ENCODE data around the gene ZSWIM9.
A peak's percentile ranks its signal among the peaks of the same experiment; 100 is the strongest.

The ZSWIM9 gene

DNA sequence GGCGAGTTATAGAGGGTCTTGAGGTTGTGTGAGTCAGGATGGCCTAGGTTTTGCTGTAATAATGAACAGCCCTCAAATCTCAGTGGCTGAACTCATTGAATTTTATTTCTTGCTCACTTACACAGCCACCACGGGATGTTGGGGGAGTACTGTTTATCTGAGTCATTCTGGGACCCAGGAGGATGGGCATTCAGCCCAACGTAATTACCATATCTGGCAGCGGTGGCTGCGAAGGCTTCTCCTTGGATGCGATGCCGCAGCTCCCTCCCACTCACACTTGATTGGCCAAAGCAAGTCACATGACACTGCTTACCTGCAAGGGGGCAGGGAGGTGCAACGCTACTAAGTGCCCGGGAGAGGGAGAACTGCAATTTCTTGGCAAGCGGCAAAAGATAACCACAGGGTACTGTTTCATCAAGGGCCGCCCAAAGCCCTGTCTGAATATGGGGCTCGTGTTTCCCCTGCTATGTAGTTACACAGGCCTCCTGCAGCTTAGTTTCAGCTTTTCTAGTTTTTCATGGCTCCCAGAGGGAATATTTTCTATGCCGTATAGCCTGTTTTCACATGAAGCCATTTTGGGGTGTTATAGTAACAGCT lies 19.9 kb downstream of the ZSWIM9 start:
- TF ChIP-seq FOXP2 (optimal IDR thresholded peaks at IDR 0.05; ENCODE audit: borderline replicate concordance, extremely low read depth, extremely low read length, insufficient read depth) (peak; percentile 85), TAF1 (IDR thresholded peaks at IDR 0.05; ENCODE audit: borderline replicate concordance, insufficient read depth, low read length) (no peak), SIN3A (IDR thresholded peaks at IDR 0.05; ENCODE audit: borderline replicate concordance, insufficient read depth, low read length) (no peak), POLR2AphosphoS5 (IDR thresholded peaks at IDR 0.05; ENCODE audit: low read depth, low read length) (no peak)
- TF ChIP-seq, protein P1, sequence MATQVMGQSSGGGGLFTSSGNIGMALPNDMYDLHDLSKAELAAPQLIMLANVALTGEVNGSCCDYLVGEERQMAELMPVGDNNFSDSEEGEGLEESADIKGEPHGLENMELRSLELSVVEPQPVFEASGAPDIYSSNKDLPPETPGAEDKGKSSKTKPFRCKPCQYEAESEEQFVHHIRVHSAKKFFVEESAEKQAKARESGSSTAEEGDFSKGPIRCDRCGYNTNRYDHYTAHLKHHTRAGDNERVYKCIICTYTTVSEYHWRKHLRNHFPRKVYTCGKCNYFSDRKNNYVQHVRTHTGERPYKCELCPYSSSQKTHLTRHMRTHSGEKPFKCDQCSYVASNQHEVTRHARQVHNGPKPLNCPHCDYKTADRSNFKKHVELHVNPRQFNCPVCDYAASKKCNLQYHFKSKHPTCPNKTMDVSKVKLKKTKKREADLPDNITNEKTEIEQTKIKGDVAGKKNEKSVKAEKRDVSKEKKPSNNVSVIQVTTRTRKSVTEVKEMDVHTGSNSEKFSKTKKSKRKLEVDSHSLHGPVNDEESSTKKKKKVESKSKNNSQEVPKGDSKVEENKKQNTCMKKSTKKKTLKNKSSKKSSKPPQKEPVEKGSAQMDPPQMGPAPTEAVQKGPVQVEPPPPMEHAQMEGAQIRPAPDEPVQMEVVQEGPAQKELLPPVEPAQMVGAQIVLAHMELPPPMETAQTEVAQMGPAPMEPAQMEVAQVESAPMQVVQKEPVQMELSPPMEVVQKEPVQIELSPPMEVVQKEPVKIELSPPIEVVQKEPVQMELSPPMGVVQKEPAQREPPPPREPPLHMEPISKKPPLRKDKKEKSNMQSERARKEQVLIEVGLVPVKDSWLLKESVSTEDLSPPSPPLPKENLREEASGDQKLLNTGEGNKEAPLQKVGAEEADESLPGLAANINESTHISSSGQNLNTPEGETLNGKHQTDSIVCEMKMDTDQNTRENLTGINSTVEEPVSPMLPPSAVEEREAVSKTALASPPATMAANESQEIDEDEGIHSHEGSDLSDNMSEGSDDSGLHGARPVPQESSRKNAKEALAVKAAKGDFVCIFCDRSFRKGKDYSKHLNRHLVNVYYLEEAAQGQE (IDR thresholded peaks at IDR 0.05; ENCODE audit: insufficient read depth in 1 of 2, low read depth in 2 of 2, low read length in 2 of 2): no peak

DNA sequence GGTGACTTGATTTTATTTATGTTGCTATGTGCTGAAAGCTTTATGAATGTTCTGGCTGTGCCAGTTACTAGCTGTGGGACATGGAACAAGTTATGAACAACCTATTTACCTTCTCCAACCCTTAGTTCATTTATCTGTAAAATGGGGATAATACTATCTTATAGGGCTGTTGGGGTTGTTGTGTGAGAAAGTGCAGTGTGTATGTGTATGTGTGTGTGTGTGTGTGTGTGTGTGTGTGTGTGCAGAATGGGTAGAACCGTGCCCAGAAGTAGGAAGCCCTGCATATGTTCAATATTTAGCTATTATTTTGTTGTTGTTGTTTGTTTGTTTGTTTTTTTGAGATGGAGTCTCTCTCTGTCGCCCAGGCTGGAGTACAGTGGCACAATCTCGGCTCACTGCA lies 20.4 kb downstream of the ZSWIM9 start:
- TF ChIP-seq, protein P1 (IDR thresholded peaks at IDR 0.05; ENCODE audit: insufficient read depth in 1 of 2, low read depth in 2 of 2, low read length in 2 of 2): no peak
- TF ChIP-seq FOXP2 (optimal IDR thresholded peaks at IDR 0.05; ENCODE audit: borderline replicate concordance, extremely low read depth, extremely low read length, insufficient read depth): no peak
- TF ChIP-seq SIN3A (IDR thresholded peaks at IDR 0.05; ENCODE audit: borderline replicate concordance, insufficient read depth, low read length): no peak
- no peak for TF ChIP-seq TAF1 (IDR thresholded peaks at IDR 0.05; ENCODE audit: borderline replicate concordance, insufficient read depth, low read length)
- no peak for TF ChIP-seq POLR2AphosphoS5 (IDR thresholded peaks at IDR 0.05; ENCODE audit: low read depth, low read length)

DNA sequence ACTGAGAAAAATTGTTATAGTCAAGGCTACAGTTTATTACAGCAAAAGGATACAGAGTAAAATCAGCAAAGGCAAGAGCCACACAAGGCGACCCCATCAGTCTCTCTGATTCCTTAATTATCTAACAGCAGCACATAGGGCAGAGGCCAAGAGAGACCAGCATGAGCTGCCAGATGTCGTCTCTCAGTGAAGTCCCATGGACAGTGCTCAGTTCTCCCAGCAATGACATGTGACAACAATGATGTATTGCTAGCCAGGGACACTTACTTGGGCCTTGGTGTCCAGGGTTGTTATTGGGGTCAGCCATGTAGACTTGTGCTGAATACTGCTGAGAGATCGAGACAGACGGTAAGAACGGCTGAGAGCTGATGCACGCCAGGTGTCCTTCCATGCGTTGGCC lies 22.3 kb downstream of the ZSWIM9 start:
- TF ChIP-seq SIN3A (IDR thresholded peaks at IDR 0.05; ENCODE audit: borderline replicate concordance, insufficient read depth, low read length) (no peak), TAF1 (IDR thresholded peaks at IDR 0.05; ENCODE audit: borderline replicate concordance, insufficient read depth, low read length) (no peak), POLR2AphosphoS5 (IDR thresholded peaks at IDR 0.05; ENCODE audit: low read depth, low read length) (no peak), FOXP2 (optimal IDR thresholded peaks at IDR 0.05; ENCODE audit: borderline replicate concordance, extremely low read depth, extremely low read length, insufficient read depth) (no peak)
- TF ChIP-seq, protein P1 (IDR thresholded peaks at IDR 0.05; ENCODE audit: insufficient read depth in 1 of 2, low read depth in 2 of 2, low read length in 2 of 2): no peak

DNA sequence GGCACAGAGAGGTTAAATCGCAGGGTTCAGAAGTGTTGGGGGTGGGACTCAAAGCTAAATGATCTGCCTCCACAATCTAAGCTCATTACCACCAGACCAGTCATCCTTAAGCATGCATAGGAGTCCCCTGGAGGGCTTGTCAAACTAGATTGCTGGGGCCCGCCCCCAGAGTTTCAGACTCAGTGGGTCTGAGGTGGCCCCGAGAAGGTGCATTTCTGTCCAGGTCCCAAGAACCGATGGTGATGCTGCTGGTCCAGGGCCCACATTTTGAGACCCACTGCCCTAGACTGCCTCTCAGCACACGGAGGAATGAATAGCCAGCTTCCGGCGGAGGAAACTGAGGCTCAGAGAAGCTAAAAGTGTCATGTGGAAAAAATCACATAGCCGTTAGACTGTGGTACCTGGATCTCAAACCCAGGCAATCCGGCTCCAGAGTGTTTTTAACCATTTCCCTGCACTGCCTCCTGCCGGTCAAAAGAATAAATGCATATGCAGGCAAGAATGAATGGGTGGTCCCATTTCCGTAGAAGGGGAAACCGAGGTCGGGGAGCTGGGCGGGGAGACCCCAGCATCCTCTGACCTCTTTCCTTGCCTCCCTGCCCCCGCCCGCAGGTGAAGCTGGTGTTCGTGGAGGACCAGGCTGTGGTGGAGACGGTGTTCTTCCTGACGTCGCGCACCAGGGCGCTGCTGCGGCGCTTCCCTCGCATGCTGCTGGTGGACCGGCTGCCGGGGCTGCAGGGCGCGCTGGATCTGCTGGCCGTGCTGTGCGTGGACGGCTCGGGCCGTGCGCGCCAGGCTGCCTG lies 23.8 kb downstream of the ZSWIM9 start:
- TF ChIP-seq TAF1 (IDR thresholded peaks at IDR 0.05; ENCODE audit: borderline replicate concordance, insufficient read depth, low read length) (no peak), SIN3A (IDR thresholded peaks at IDR 0.05; ENCODE audit: borderline replicate concordance, insufficient read depth, low read length) (no peak), FOXP2 (optimal IDR thresholded peaks at IDR 0.05; ENCODE audit: borderline replicate concordance, extremely low read depth, extremely low read length, insufficient read depth) (no peak), POLR2AphosphoS5 (IDR thresholded peaks at IDR 0.05; ENCODE audit: low read depth, low read length) (no peak)
- TF ChIP-seq, protein P1 (IDR thresholded peaks at IDR 0.05; ENCODE audit: insufficient read depth in 1 of 2, low read depth in 2 of 2, low read length in 2 of 2): no peak

All from PFSK-1 (cell line).